ENCODE data around the gene PALS2.

GRCh38 chr7:24574950-24575349 lies 1.7 kb downstream of the PALS2 start:
- TF ChIP-seq POLR2AphosphoS5 (IDR thresholded peaks at IDR 0.05; ENCODE audit: low read depth, low read length) (no peak), REST (IDR thresholded peaks at IDR 0.05; ENCODE audit: insufficient read depth in 1 of 2, low read depth in 2 of 2, low read length in 2 of 2) (no peak)
